ENCODE data around the gene CDC25C. TPM values are rescaled to one million over a fixed set of nuclear protein-coding genes. Genes with fewer than 3 reads are reported as not detected.

Gene CDC25C
- total and polyA plus RNA-seq, 9 of the 15 experiments (the other 6 are each of a cell fraction or from before 2014, with no cell fraction given): 19.1 to 63.7 (median 31.9) TPM

GRCh38 chr5:138305797-138306196 is 25.8 kb downstream of the CDC25C start:
- 7% methylated on average over 1 of the region's 1 CpG for WGBS (ENCODE audit: insufficient coverage, low coverage, missing lambda C conversion rate)
- intact Hi-C loops (cut with micrococcal nuclease): no loop called here

More at GRCh38 chr5:138305797-138306196, 25.8 kb downstream of the CDC25C start:
- Histone ChIP-seq H2AFZ (ENCODE audit: low read depth, low read length) (no peak overlapping the region), H4K20me1 (replicated peaks; ENCODE audit: control insufficient read depth, insufficient read depth, low read length) (no peaks in the 10 kb centered on the region), H3K27me3 (ENCODE audit: control insufficient read depth in 2 of 2, insufficient read depth in 2 of 2, low read length in 2 of 2) (no peaks in the 10 kb centered on the region), H3K27ac (ENCODE audit: extremely low read depth, low read depth, low read length) (no peak overlapping the region), H3K9me1 (ENCODE audit: control insufficient read depth, insufficient read depth, low read length) (no peaks in the 10 kb centered on the region), H3K4me2 (ENCODE audit: insufficient read depth, low read length) (no peak overlapping the region), H3K79me2 (ENCODE audit: control insufficient read depth, insufficient read depth, low read length) (no peaks in the 10 kb centered on the region), H3K9ac (ENCODE audit: insufficient read depth in 1 of 2, low read depth in 2 of 2, low read length in 2 of 2) (no peak overlapping the region), H3K9me3 (replicated peaks; ENCODE audit: control insufficient read depth, insufficient read depth, low read depth, low read length) (no peaks in the 10 kb centered on the region), H3K36me3 (ENCODE audit: control insufficient read depth, insufficient read depth, low read length) (peaks cover 2% of the 10 kb centered on the region; the same call in 1 of the 3 replicates), H3K4me3 (no peak overlapping the region), H3K4me1 (replicated peaks in 1 of 2; ENCODE audit: control insufficient read depth in 2 of 2, insufficient read depth in 2 of 2, low read length in 2 of 2) (no peaks in the 10 kb centered on the region; a peak in 2 of 5 replicates)
- no TSS peak for BruUV-seq (replicated peaks)
- peak; percentile 51; the same call in 2 of the 3 replicates for ATAC-seq
- in situ Hi-C loops (cut with MboI): no loop called here
- DNase-seq (ENCODE audit: extremely low read depth in 1 of 4, low spot score in 3 of 4): peak in 1 of 4 experiments; percentile 27
- CTCF ChIA-PET (ENCODE audit: low intra/inter-chr PET ratio): no interaction called here
- TF ChIP-seq NFIC (IDR thresholded peaks at IDR 0.05): peak; percentile 91
- TF ChIP-seq, protein P1, sequence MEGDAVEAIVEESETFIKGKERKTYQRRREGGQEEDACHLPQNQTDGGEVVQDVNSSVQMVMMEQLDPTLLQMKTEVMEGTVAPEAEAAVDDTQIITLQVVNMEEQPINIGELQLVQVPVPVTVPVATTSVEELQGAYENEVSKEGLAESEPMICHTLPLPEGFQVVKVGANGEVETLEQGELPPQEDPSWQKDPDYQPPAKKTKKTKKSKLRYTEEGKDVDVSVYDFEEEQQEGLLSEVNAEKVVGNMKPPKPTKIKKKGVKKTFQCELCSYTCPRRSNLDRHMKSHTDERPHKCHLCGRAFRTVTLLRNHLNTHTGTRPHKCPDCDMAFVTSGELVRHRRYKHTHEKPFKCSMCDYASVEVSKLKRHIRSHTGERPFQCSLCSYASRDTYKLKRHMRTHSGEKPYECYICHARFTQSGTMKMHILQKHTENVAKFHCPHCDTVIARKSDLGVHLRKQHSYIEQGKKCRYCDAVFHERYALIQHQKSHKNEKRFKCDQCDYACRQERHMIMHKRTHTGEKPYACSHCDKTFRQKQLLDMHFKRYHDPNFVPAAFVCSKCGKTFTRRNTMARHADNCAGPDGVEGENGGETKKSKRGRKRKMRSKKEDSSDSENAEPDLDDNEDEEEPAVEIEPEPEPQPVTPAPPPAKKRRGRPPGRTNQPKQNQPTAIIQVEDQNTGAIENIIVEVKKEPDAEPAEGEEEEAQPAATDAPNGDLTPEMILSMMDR (IDR thresholded peaks at IDR 0.05 in 2 of 3, conservative IDR thresholded peaks at IDR 0.05 in 1 of 3; ENCODE audit: insufficient read depth in 2 of 3, low read depth in 1 of 3, low read length in 3 of 3): peak in 1 of 3 experiments; percentile 24; a peak in 1 of 6 replicates
- peak; percentile 47 for TF ChIP-seq NFE2 (IDR thresholded peaks at IDR 0.05; ENCODE audit: low read depth)
- TF ChIP-seq MAFG (tag; conservative IDR thresholded peaks at IDR 0.05): no peak
- no peak for FAIRE-seq
- POLR2A ChIA-PET: interaction anchor here (0.6 to 1.3 kb wide), 3 partner anchors 11 to 32 kb away, joined by 3 read pairs; partner anchors contain the start of gene FAM53C

All from K562 (cell line).